HUES6 (cell line): ENCODE results near the gene RPS21.

Experiments
- H3K27ac ChIP-seq: 2 replicates; pipeline ENCODE4 v1.7.0; 2013; ENCODE audit warnings: low read depth, mild to moderate bottlenecking, low read length, inconsistent platforms
- H3K27me3 ChIP-seq: 2 replicates; pipeline ENCODE4 v1.6.1; 2013; ENCODE audit warnings: low read length; ENCODE audit not compliant: control insufficient read depth, insufficient read depth
- H3K36me3 ChIP-seq: 2 replicates; pipeline ENCODE4 v1.6.1; 2013; ENCODE audit warnings: low read length; ENCODE audit not compliant: control insufficient read depth, insufficient read depth
- H3K4me1 ChIP-seq: 2 replicates; pipeline ENCODE4 v1.6.1; 2013; ENCODE audit warnings: low read length; ENCODE audit not compliant: control insufficient read depth, insufficient read depth
- H3K4me3 ChIP-seq: 2 replicates; pipeline ENCODE4 v1.5.1; 2013; ENCODE audit warnings: low read depth, low read length
- H3K9ac ChIP-seq: one replicate; pipeline ENCODE4 v1.6.1; 2013; ENCODE audit warnings: mild to moderate bottlenecking, low read length
- H3K9me3 ChIP-seq: 2 replicates; pipeline ENCODE4 v1.6.1; 2013; ENCODE audit warnings: low read depth, low read length; ENCODE audit not compliant: control insufficient read depth, insufficient read depth

Gene RPS21

GRCh38 chr20:62386383-62387218 lies at the start of gene RPS21:
TSS of gene RPS21 (plus strand) at chr20:62387103. CDS start at chr20:62387339, 236 bp downstream.
- H3K27ac ChIP-seq, result peak within 1 kb of the TSS; percentile 82
- H3K36me3 ChIP-seq, result peaks cover 39% of the 10 kb centered on the region

GRCh38 chr20:62337558-62338293 lies 49.2 kb upstream of the RPS21 start:
- H3K4me1 ChIP-seq, result no peaks in the 10 kb centered on the region
- H3K9me3 ChIP-seq, result no peaks in the 10 kb centered on the region
- H3K36me3 ChIP-seq, result peaks cover 87% of the 10 kb centered on the region
- no peak overlapping the region for H3K27ac ChIP-seq
- H3K9ac ChIP-seq, result no peak overlapping the region
- H3K4me3 ChIP-seq, result no peak overlapping the region
- no peaks in the 10 kb centered on the region for H3K27me3 ChIP-seq

More at GRCh38 chr20:62386383-62387218, at the start of gene RPS21:
- Histone ChIP-seq H3K4me3 (peak within 1 kb of the TSS; percentile 83), H3K9me3 (no peaks in the 10 kb centered on the region), H3K9ac (peak within 1 kb of the TSS; percentile 92), H3K4me1 (0 out of 2 replicates have a peak, but pooled peaks cover 7% of the 10 kb centered on the region), H3K27me3 (no peaks in the 10 kb centered on the region)

- Histone ChIP-seq H3K9me3 (no peaks in the 10 kb centered on the region), H3K4me3 (no peak overlapping the region), H3K36me3 (peaks cover 87% of the 10 kb centered on the region), H3K9ac (no peak overlapping the region), H3K27me3 (no peaks in the 10 kb centered on the region), H3K27ac (no peak overlapping the region), H3K4me1 (no peaks in the 10 kb centered on the region)
These were observed 48.6 kb upstream of the RPS21 start for GRCh38 chr20:62338294-62338620.

- Histone ChIP-seq H3K4me1 (no peaks in the 10 kb centered on the region), H3K27ac (no peak overlapping the region), H3K4me3 (no peak overlapping the region), H3K36me3 (peaks cover 84% of the 10 kb centered on the region), H3K27me3 (no peaks in the 10 kb centered on the region), H3K9ac (no peak overlapping the region), H3K9me3 (no peaks in the 10 kb centered on the region)
These were observed 47.2 kb upstream of the RPS21 start for GRCh38 chr20:62339647-62340062.

GRCh38 chr20:62342910-62343309 lies 44.0 kb upstream of the RPS21 start:
- H3K27me3 ChIP-seq, result no peaks in the 10 kb centered on the region
- H3K27ac ChIP-seq, result no peak overlapping the region
- H3K4me1 ChIP-seq, result no peaks in the 10 kb centered on the region
- H3K4me3 ChIP-seq, result no peak overlapping the region
- no peak overlapping the region for H3K9ac ChIP-seq
- H3K9me3 ChIP-seq, result no peaks in the 10 kb centered on the region
- H3K36me3 ChIP-seq, result peaks cover 84% of the 10 kb centered on the region

GRCh38 chr20:62344092-62344491 lies 42.8 kb upstream of the RPS21 start:
- Histone ChIP-seq H3K9me3 (peaks cover 2% of the 10 kb centered on the region; the same call in 1 of the 2 replicates), H3K36me3 (peaks cover 85% of the 10 kb centered on the region), H3K9ac (no peak overlapping the region), H3K27me3 (no peaks in the 10 kb centered on the region), H3K27ac (no peak overlapping the region), H3K4me1 (no peaks in the 10 kb centered on the region), H3K4me3 (no peak overlapping the region)

- Histone ChIP-seq H3K36me3 (peaks cover 85% of the 10 kb centered on the region), H3K27me3 (no peaks in the 10 kb centered on the region), H3K27ac (no peak overlapping the region), H3K4me1 (no peaks in the 10 kb centered on the region; the same call in 1 of the 2 replicates), H3K4me3 (no peak overlapping the region), H3K9me3 (peaks cover 4% of the 10 kb centered on the region; the same call in 1 of the 2 replicates), H3K9ac (no peak overlapping the region)
These were observed 42.1 kb upstream of the RPS21 start for GRCh38 chr20:62344782-62345181.

GRCh38 chr20:62345681-62346370 lies 41.1 kb upstream of the RPS21 start:
- H3K27me3 ChIP-seq, result no peaks in the 10 kb centered on the region
- H3K9ac ChIP-seq, result no peak overlapping the region
- H3K36me3 ChIP-seq, result peaks cover 85% of the 10 kb centered on the region
- no peak overlapping the region for H3K4me3 ChIP-seq
- no peaks in the 10 kb centered on the region; the same call in 1 of the 2 replicates for H3K4me1 ChIP-seq
- H3K9me3 ChIP-seq, result peaks cover 8% of the 10 kb centered on the region; the same call in 1 of the 2 replicates
- H3K27ac ChIP-seq, result no peak overlapping the region

- no peak overlapping the region for H3K4me3 ChIP-seq
- peaks cover 86% of the 10 kb centered on the region for H3K36me3 ChIP-seq
- H3K9ac ChIP-seq, result no peak overlapping the region
- no peaks in the 10 kb centered on the region; the same call in 1 of the 2 replicates for H3K4me1 ChIP-seq
- H3K9me3 ChIP-seq, result peaks cover 8% of the 10 kb centered on the region; the same call in 1 of the 2 replicates
- no peaks in the 10 kb centered on the region for H3K27me3 ChIP-seq
- no peak overlapping the region for H3K27ac ChIP-seq
These were observed 40.3 kb upstream of the RPS21 start for GRCh38 chr20:62346398-62347150.

- Histone ChIP-seq H3K36me3 (peaks cover 87% of the 10 kb centered on the region), H3K9ac (no peak overlapping the region), H3K9me3 (peaks cover 8% of the 10 kb centered on the region; the same call in 1 of the 2 replicates), H3K27ac (no peak overlapping the region), H3K4me3 (no peak overlapping the region), H3K27me3 (no peaks in the 10 kb centered on the region), H3K4me1 (no peaks in the 10 kb centered on the region; the same call in 1 of the 2 replicates)
These were observed 39.8 kb upstream of the RPS21 start for GRCh38 chr20:62347151-62347404.
